Measurements from ENCODE around the gene PLEKHG2. TPM values are rescaled to one million over a fixed set of nuclear protein-coding genes. Genes with fewer than 3 reads are reported as not detected.

PLEKHG2 gene
- polyA plus RNA-seq, 1 donor from 2014 or later, result 14.3 TPM

DNA sequence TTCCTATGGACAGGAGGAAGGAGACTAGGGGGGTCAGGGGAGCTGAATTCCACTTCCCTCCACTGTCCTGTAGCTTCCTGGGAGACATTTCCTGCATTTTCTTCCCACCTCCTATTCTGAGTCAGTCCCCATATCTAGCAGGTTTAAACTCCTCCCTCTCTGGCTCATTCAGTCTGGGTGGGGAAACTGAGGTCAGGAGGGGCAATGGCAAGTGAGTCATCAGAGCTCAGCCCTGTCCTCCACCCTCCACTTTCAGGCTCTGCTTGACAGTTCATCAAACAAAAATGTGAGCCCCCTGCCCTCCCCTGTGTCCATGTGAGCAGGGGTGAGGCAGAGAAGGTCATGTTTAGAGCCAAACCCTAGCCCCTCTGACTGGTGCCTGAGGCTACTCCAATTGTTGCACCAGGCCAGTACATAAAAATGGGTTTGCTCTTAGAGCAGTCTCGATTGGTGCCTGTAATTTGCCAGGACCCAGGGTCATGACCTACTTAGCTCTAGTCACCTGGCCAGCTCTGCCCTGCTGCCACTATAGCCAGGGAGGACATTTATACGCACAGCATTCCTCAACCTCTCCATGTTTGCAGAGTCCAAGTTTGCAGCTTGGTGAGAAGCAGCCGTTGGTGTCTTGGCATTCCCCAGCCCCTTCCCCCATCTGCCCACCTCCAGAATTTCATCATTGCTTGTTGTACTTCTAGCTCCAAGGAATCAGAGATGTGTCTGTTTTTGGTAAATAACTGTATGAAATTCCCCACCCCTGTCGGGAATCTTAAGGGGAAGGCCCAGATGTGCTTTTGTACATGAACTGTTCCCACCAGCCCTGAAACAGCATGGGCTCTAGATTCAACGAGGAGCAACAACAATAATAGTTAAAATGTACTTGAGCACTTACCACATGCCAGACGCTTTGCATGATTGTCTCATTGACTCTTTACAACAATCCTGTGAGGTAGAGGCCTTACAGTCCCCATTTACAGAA is 49.5 kb upstream of the PLEKHG2 start:
- H3K27ac ChIP-seq (ENCODE audit: low read length), result no peak overlapping the region
- no peaks in the 10 kb centered on the region for H4K20me1 ChIP-seq (ENCODE audit: insufficient read depth)
- no peak overlapping the region for H2AFZ ChIP-seq (ENCODE audit: low read depth, low read length)
- no peaks in the 10 kb centered on the region for H3K79me2 ChIP-seq (replicated peaks; ENCODE audit: insufficient read depth, low read length)
- H3K9ac ChIP-seq (ENCODE audit: low read length), result no peak overlapping the region
- no peaks in the 10 kb centered on the region for H3K27me3 ChIP-seq (ENCODE audit: insufficient read depth, low read depth, low read length)
- H3K9me3 ChIP-seq (ENCODE audit: low read length), result no peaks in the 10 kb centered on the region
- no peak overlapping the region for H3K4me2 ChIP-seq (ENCODE audit: low read length)
- no peaks in the 10 kb centered on the region for H3K9me2 ChIP-seq (ENCODE audit: insufficient read depth, low read length)
- H3K36me3 ChIP-seq (ENCODE audit: insufficient read depth, low read length), result no peaks in the 10 kb centered on the region
- no peaks in the 10 kb centered on the region for H3F3A ChIP-seq (ENCODE audit: insufficient read depth, low read length, poor library complexity, severe bottlenecking)
- H3K4me3 ChIP-seq (ENCODE audit: low read length), result no peak overlapping the region
- TF ChIP-seq EZH2 (IDR thresholded peaks at IDR 0.05; ENCODE audit: borderline replicate concordance, insufficient read depth, low read length, poor library complexity, severe bottlenecking) (no peak), EP300 (conservative IDR thresholded peaks at IDR 0.05; ENCODE audit: poor library complexity, severe bottlenecking) (no peak), POLR2AphosphoS5 (IDR thresholded peaks at IDR 0.05) (no peak), SMC3 (conservative IDR thresholded peaks at IDR 0.05; ENCODE audit: poor library complexity) (no peak), MXI1 (conservative IDR thresholded peaks at IDR 0.05; ENCODE audit: poor library complexity, severe bottlenecking) (no peak), RAD21 (conservative IDR thresholded peaks at IDR 0.05) (no peak), TAF1 (IDR thresholded peaks at IDR 0.05; ENCODE audit: low read depth) (no peak)
- TF ChIP-seq, protein P1, sequence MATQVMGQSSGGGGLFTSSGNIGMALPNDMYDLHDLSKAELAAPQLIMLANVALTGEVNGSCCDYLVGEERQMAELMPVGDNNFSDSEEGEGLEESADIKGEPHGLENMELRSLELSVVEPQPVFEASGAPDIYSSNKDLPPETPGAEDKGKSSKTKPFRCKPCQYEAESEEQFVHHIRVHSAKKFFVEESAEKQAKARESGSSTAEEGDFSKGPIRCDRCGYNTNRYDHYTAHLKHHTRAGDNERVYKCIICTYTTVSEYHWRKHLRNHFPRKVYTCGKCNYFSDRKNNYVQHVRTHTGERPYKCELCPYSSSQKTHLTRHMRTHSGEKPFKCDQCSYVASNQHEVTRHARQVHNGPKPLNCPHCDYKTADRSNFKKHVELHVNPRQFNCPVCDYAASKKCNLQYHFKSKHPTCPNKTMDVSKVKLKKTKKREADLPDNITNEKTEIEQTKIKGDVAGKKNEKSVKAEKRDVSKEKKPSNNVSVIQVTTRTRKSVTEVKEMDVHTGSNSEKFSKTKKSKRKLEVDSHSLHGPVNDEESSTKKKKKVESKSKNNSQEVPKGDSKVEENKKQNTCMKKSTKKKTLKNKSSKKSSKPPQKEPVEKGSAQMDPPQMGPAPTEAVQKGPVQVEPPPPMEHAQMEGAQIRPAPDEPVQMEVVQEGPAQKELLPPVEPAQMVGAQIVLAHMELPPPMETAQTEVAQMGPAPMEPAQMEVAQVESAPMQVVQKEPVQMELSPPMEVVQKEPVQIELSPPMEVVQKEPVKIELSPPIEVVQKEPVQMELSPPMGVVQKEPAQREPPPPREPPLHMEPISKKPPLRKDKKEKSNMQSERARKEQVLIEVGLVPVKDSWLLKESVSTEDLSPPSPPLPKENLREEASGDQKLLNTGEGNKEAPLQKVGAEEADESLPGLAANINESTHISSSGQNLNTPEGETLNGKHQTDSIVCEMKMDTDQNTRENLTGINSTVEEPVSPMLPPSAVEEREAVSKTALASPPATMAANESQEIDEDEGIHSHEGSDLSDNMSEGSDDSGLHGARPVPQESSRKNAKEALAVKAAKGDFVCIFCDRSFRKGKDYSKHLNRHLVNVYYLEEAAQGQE (IDR thresholded peaks at IDR 0.05; ENCODE audit: borderline replicate concordance), result no peak
- TF ChIP-seq, protein P2, sequence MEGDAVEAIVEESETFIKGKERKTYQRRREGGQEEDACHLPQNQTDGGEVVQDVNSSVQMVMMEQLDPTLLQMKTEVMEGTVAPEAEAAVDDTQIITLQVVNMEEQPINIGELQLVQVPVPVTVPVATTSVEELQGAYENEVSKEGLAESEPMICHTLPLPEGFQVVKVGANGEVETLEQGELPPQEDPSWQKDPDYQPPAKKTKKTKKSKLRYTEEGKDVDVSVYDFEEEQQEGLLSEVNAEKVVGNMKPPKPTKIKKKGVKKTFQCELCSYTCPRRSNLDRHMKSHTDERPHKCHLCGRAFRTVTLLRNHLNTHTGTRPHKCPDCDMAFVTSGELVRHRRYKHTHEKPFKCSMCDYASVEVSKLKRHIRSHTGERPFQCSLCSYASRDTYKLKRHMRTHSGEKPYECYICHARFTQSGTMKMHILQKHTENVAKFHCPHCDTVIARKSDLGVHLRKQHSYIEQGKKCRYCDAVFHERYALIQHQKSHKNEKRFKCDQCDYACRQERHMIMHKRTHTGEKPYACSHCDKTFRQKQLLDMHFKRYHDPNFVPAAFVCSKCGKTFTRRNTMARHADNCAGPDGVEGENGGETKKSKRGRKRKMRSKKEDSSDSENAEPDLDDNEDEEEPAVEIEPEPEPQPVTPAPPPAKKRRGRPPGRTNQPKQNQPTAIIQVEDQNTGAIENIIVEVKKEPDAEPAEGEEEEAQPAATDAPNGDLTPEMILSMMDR (IDR thresholded peaks at IDR 0.05; ENCODE audit: poor library complexity, severe bottlenecking), result no peak

DNA sequence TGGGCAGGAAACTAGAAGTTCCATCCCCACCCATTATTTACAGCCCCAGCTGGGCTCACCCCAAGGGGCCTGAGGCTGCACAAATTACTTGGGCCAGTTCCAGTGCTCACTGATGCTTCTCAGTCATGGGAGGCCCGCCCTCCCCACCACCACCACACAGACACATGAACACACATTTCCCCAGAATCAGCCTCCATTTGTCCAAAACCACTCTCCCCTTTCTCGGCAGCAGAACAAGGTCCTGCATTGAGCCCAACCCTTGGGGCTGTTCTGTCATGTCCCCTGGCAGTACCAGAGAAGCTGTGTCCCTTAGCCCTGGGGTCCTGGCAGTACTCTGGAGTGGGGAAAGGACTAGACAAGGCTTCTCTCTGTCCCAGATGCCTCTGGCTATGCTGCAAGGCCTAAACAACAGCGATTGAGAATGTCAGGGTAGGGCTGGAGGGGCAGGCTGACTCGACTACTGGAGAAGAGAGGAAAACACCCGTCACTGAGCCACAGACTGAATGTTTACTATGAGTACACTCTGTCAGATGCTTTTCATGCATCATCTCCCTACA is 48.5 kb upstream of the PLEKHG2 start:
- no peaks in the 10 kb centered on the region for H4K20me1 ChIP-seq (ENCODE audit: insufficient read depth)
- no peak overlapping the region for H3K4me3 ChIP-seq (ENCODE audit: low read length)
- H3K36me3 ChIP-seq (ENCODE audit: insufficient read depth, low read length), result no peaks in the 10 kb centered on the region
- H3K9ac ChIP-seq (ENCODE audit: low read length), result no peak overlapping the region
- no peak overlapping the region for H3K27ac ChIP-seq (ENCODE audit: low read length)
- no peaks in the 10 kb centered on the region for H3K9me2 ChIP-seq (ENCODE audit: insufficient read depth, low read length)
- no peak overlapping the region for H2AFZ ChIP-seq (ENCODE audit: low read depth, low read length)
- H3K9me3 ChIP-seq (ENCODE audit: low read length), result no peaks in the 10 kb centered on the region
- no peaks in the 10 kb centered on the region for H3K79me2 ChIP-seq (replicated peaks; ENCODE audit: insufficient read depth, low read length)
- H3K4me2 ChIP-seq (ENCODE audit: low read length), result no peak overlapping the region
- no peaks in the 10 kb centered on the region for H3F3A ChIP-seq (ENCODE audit: insufficient read depth, low read length, poor library complexity, severe bottlenecking)
- TF ChIP-seq EZH2 (IDR thresholded peaks at IDR 0.05; ENCODE audit: borderline replicate concordance, insufficient read depth, low read length, poor library complexity, severe bottlenecking), result no peak
- no peak for TF ChIP-seq TAF1 (IDR thresholded peaks at IDR 0.05; ENCODE audit: low read depth)
- TF ChIP-seq, protein P1 (IDR thresholded peaks at IDR 0.05; ENCODE audit: borderline replicate concordance), result no peak
- no peak for TF ChIP-seq EP300 (conservative IDR thresholded peaks at IDR 0.05; ENCODE audit: poor library complexity, severe bottlenecking)
- TF ChIP-seq SMC3 (conservative IDR thresholded peaks at IDR 0.05; ENCODE audit: poor library complexity), result no peak
- TF ChIP-seq MXI1 (conservative IDR thresholded peaks at IDR 0.05; ENCODE audit: poor library complexity, severe bottlenecking), result no peak
- TF ChIP-seq POLR2AphosphoS5 (IDR thresholded peaks at IDR 0.05), result no peak
- no peak for TF ChIP-seq RAD21 (conservative IDR thresholded peaks at IDR 0.05)
- TF ChIP-seq, protein P2 (IDR thresholded peaks at IDR 0.05; ENCODE audit: poor library complexity, severe bottlenecking), result no peak
- H3K27me3 ChIP-seq (ENCODE audit: insufficient read depth, low read depth, low read length), result no peaks in the 10 kb centered on the region

Data from neural cell (in vitro differentiated cells).